Vagina (tissue), 2 donors: ENCODE measurements around the gene SETD4. TPM values are rescaled to one million over a fixed set of nuclear protein-coding genes. Genes with fewer than 3 reads are reported as not detected.

ENCODE experiments used
- DNase-seq, 2 donors: peaks; one replicate each; pipeline ENCODE4 v3.0.0-alpha.2; 2017; ENCODE audit errors: extremely low spot score in 2 of 2
- H3K27ac ChIP-seq: fragments of 200-600 bp; sonication (generic); one replicate; pipeline ENCODE4 v1.5.1; 2019
- H3K27me3 ChIP-seq: fragments of 200-600 bp; sonication (generic); one replicate; pipeline ENCODE4 v1.5.1; 2019
- H3K36me3 ChIP-seq, 2 donors: fragments of 200-600 bp; sonication (generic); one replicate each; pipeline ENCODE4 v1.5.1; 2017 to 2019
- H3K4me1 ChIP-seq: fragments of 200-600 bp; sonication (generic); one replicate; pipeline ENCODE4 v1.5.1; 2019
- H3K4me3 ChIP-seq, 2 donors: fragments of 200-600 bp; sonication (generic); 1 replicate in 1 of 2; 2 replicates in 1 of 2; pipeline ENCODE4 v1.5.1; 2016 to 2019
- H3K9me3 ChIP-seq: fragments of 200-600 bp; sonication (generic); one replicate; pipeline ENCODE4 v1.5.1; 2019
- CTCF ChIP-seq, 3 experiments: fragments of 450-650 bp in 2 of 3; fragments of 200-600 bp in 1 of 3; sonication (generic) in 1 of 3; IDR thresholded peaks; one replicate each; pipeline ENCODE4 v1.5.1; 2017 to 2019; ENCODE audit warnings: antibody characterized with exemption in 3 of 3, mild to moderate bottlenecking in 2 of 3, moderate library complexity in 2 of 3
- POLR2A ChIP-seq, 2 donors: fragments of 450-650 bp; IDR thresholded peaks; one replicate each; pipeline ENCODE4 v1.6.1; 2017; ENCODE audit warnings: antibody characterized with exemption in 2 of 2, mild to moderate bottlenecking in 2 of 2, moderate library complexity in 2 of 2
- POLR2AphosphoS5 ChIP-seq, 2 donors: sonication (generic); formaldehyde crosslinking; IDR thresholded peaks; one replicate each; pipeline ENCODE4 v1.9.0; 2017; ENCODE audit warnings: antibody characterized with exemption in 2 of 2, mild to moderate bottlenecking in 2 of 2, low read depth in 1 of 2; ENCODE audit not compliant: insufficient read depth in 1 of 2
- intact Hi-C: fragments of 100-400 bp; cut with DNase I; formaldehyde crosslinking; loops from one replicate; pipeline ENCODE4 v1.15.1; 2023
- total RNA-seq: library from RNA; depleted of rRNA; stranded (reverse); fragments of >200 nt; gene quantifications from one replicate; pipeline ENCODE4 v1.2.3, GENCODE V29; 2016

The SETD4 gene
- total RNA-seq, 1 donor from 2014 or later = 28.7 TPM

- no peak for DNase-seq
- Histone ChIP-seq H3K4me3 (no peak overlapping the region), H3K27me3 (no peaks in the 10 kb centered on the region), H3K36me3 (no peaks in the 10 kb centered on the region), H3K9me3 (no peaks in the 10 kb centered on the region), H3K27ac (no peak overlapping the region), H3K4me1 (no peaks in the 10 kb centered on the region)
- TF ChIP-seq POLR2AphosphoS5 (IDR thresholded peaks at IDR 0.05; ENCODE audit: insufficient read depth in 1 of 2, low read depth in 1 of 2) (no peak), CTCF (IDR thresholded peaks at IDR 0.05) (no peak), POLR2A (IDR thresholded peaks at IDR 0.05) (no peak)
- intact Hi-C loops = no loop called here
Observed at GRCh38 chr21:36003776-36004175, 56.5 kb downstream of the SETD4 start.

DNA sequence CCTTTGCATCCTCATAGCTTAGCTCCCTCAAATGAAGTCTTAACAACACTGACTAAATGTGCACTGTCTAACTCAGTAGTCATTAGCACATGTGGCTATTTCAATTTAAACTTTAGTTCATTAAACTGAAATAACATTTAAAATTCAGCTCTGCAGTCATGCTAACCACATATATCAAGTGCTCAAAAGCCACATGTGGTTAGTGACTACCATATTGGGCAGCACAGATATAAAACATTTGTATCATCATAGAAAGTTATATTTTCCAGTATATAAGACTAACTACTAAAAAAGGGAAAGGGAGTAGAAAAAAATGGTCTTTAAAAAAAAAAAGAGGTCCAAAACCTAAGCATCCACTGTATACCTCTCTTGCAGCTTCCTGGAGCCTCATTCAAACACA, 64.1 kb downstream of the SETD4 start:
- no peak overlapping the region for H3K4me3 ChIP-seq
- intact Hi-C loops = no loop called here
- H3K4me1 ChIP-seq = no peaks in the 10 kb centered on the region
- TF ChIP-seq POLR2AphosphoS5 (IDR thresholded peaks at IDR 0.05; ENCODE audit: insufficient read depth in 1 of 2, low read depth in 1 of 2) (no peak), CTCF (IDR thresholded peaks at IDR 0.05) (no peak), POLR2A (IDR thresholded peaks at IDR 0.05) (no peak)
- H3K9me3 ChIP-seq = no peaks in the 10 kb centered on the region
- H3K27me3 ChIP-seq = no peaks in the 10 kb centered on the region
- H3K36me3 ChIP-seq = no peaks in the 10 kb centered on the region
- no peak overlapping the region for H3K27ac ChIP-seq
- DNase-seq = no peak

GRCh38 chr21:35995522-35996088, 64.7 kb downstream of the SETD4 start:
- TF ChIP-seq CTCF (IDR thresholded peaks at IDR 0.05) = no peak
- TF ChIP-seq POLR2A (IDR thresholded peaks at IDR 0.05) = no peak
- TF ChIP-seq POLR2AphosphoS5 (IDR thresholded peaks at IDR 0.05; ENCODE audit: insufficient read depth in 1 of 2, low read depth in 1 of 2) = no peak
- no peak for DNase-seq
- Histone ChIP-seq H3K36me3 (no peaks in the 10 kb centered on the region), H3K27ac (no peak overlapping the region), H3K27me3 (no peaks in the 10 kb centered on the region), H3K9me3 (no peaks in the 10 kb centered on the region), H3K4me1 (no peaks in the 10 kb centered on the region), H3K4me3 (no peak overlapping the region)
- intact Hi-C loops = no loop called here

- intact Hi-C loops = no loop called here
- TF ChIP-seq CTCF (IDR thresholded peaks at IDR 0.05) (no peak), POLR2A (IDR thresholded peaks at IDR 0.05) (no peak), POLR2AphosphoS5 (IDR thresholded peaks at IDR 0.05; ENCODE audit: insufficient read depth in 1 of 2, low read depth in 1 of 2) (no peak)
- Histone ChIP-seq H3K4me1 (no peaks in the 10 kb centered on the region), H3K27ac (no peak overlapping the region), H3K4me3 (no peak overlapping the region), H3K9me3 (no peaks in the 10 kb centered on the region), H3K27me3 (no peaks in the 10 kb centered on the region), H3K36me3 (no peaks in the 10 kb centered on the region)
- no peak for DNase-seq
Observed at GRCh38 chr21:35994613-35995012, 65.7 kb downstream of the SETD4 start.

DNA sequence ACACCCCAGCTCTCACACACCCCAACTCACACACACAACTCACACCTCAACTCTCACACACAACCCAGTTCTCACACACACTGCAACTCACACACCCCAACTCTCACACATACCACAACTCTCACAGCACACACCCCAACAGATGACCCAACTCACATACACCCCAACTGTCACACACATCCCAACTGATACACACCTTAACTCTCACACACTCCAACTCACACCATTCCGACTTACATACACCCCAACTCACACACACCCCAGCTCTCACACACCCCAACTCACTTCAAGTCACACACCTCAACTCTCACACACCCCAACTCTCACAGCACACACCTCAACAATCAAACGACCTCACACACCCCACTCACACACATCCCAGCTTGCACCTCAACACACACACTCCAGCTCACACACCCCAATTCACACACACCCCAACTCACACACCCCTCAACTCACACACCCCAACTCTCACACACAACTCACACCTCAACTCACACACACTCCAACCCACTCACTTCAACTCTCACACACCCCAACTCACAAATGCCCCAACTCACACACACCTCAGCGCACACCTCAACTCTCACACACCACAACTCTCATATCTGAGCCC, 66.3 kb downstream of the SETD4 start:
- Histone ChIP-seq H3K4me1 (no peaks in the 10 kb centered on the region), H3K9me3 (no peaks in the 10 kb centered on the region), H3K27ac (no peak overlapping the region), H3K36me3 (no peaks in the 10 kb centered on the region), H3K4me3 (no peak overlapping the region), H3K27me3 (no peaks in the 10 kb centered on the region)
- no peak for DNase-seq
- intact Hi-C loops = no loop called here
- no peak for TF ChIP-seq CTCF (IDR thresholded peaks at IDR 0.05)
- no peak for TF ChIP-seq POLR2AphosphoS5 (IDR thresholded peaks at IDR 0.05; ENCODE audit: insufficient read depth in 1 of 2, low read depth in 1 of 2)
- TF ChIP-seq POLR2A (IDR thresholded peaks at IDR 0.05) = no peak
